Neural cell (in vitro differentiated cells): ENCODE measurements around the gene MS4A6E. TPM values are rescaled to one million over a fixed set of nuclear protein-coding genes. Genes with fewer than 3 reads are reported as not detected.

Source experiments
- H2AFZ ChIP-seq: fragments of 200-600, 300-800 bp; sonication (generic), shearing (Covaris generic); 2 replicates; pipeline ENCODE4 v1.6.0; 2014; ENCODE audit warnings: low read depth, mild to moderate bottlenecking, antibody characterized with exemption, low read length, moderate library complexity
- H3F3A ChIP-seq: fragments of 200-600 bp; shearing (Covaris generic); 2 replicates; pipeline ENCODE4 v1.6.1; 2016; ENCODE audit warnings: mild to moderate bottlenecking, moderate library complexity, mixed read lengths, antibody characterized with exemption, low read length; ENCODE audit not compliant: insufficient read depth, poor library complexity, severe bottlenecking
- H3K27ac ChIP-seq: fragments of 200-600, 300-800 bp; sonication (generic), shearing (Covaris generic); 2 replicates; pipeline ENCODE4 v1.5.1; 2014; ENCODE audit warnings: mild to moderate bottlenecking, low read length, moderate library complexity
- H3K27me3 ChIP-seq: fragments of 300-800, 200-600 bp; sonication (generic), shearing (Covaris generic); 2 replicates; pipeline ENCODE4 v1.6.0; 2014; ENCODE audit warnings: mild to moderate bottlenecking, low read depth, low read length, moderate library complexity; ENCODE audit not compliant: insufficient read depth
- H3K36me3 ChIP-seq: fragments of 300-800, 200-600 bp; sonication (generic), shearing (Covaris generic); 2 replicates; pipeline ENCODE4 v1.5.1; 2014; ENCODE audit warnings: mild to moderate bottlenecking, antibody characterized with exemption, low read length, moderate library complexity; ENCODE audit not compliant: insufficient read depth
- H3K4me2 ChIP-seq: fragments of 300-800, 200-600 bp; sonication (generic), shearing (Covaris generic); 2 replicates; pipeline ENCODE4 v1.6.0; 2014; ENCODE audit warnings: mild to moderate bottlenecking, low read length
- H3K4me3 ChIP-seq: fragments of 300-800, 200-600 bp; sonication (generic), shearing (Covaris generic); 2 replicates; pipeline ENCODE4 v1.5.1; 2014; ENCODE audit warnings: mild to moderate bottlenecking, low read length, moderate library complexity
- H3K79me2 ChIP-seq: fragments of 200-600 bp; shearing (Covaris generic); replicated peaks from 2 replicates; pipeline ENCODE4 v1.6.0; 2014; ENCODE audit warnings: mild to moderate bottlenecking, low read length, moderate library complexity; ENCODE audit not compliant: insufficient read depth
- H3K9ac ChIP-seq: fragments of 300-800, 200-600 bp; sonication (generic), shearing (Covaris generic); 2 replicates; pipeline ENCODE4 v1.6.1; 2016; ENCODE audit warnings: mild to moderate bottlenecking, low read length, mixed read lengths
- H3K9me2 ChIP-seq: fragments of 200-600 bp; shearing (Covaris generic); 2 replicates; pipeline ENCODE4 v1.6.1; 2016; ENCODE audit warnings: mild to moderate bottlenecking, low read length, mixed read lengths; ENCODE audit not compliant: insufficient read depth
- H3K9me3 ChIP-seq: fragments of 200-600, 300-800 bp; sonication (generic), shearing (Covaris generic); 2 replicates; pipeline ENCODE4 v1.6.1; 2016; ENCODE audit warnings: mild to moderate bottlenecking, mixed run types, low read length, moderate library complexity, mixed read lengths
- H4K20me1 ChIP-seq: fragments of 200-600 bp; shearing (Covaris generic); 2 replicates; pipeline ENCODE4 v1.6.1; 2016; ENCODE audit warnings: mild to moderate bottlenecking, mixed run types; ENCODE audit not compliant: insufficient read depth
- CTCF ChIP-seq: fragments of 450-650 bp; IDR thresholded peaks from 2 replicates; pipeline ENCODE4 v1.5.1; 2014; ENCODE audit warnings: antibody characterized with exemption, mild to moderate bottlenecking, moderate library complexity; ENCODE audit not compliant: poor library complexity, severe bottlenecking
- EP300 ChIP-seq: fragments of 450-650 bp; conservative IDR thresholded peaks from 2 replicates; pipeline ENCODE4 v1.6.1; 2014; ENCODE audit warnings: antibody characterized with exemption, mild to moderate bottlenecking, moderate library complexity; ENCODE audit not compliant: poor library complexity, severe bottlenecking
- EZH2 ChIP-seq: fragments of 200-600, 300-800 bp; shearing (Covaris generic), sonication (generic); IDR thresholded peaks from 2 replicates; pipeline ENCODE4 v1.6.1; 2014; ENCODE audit warnings: antibody characterized with exemption, low read length, borderline replicate concordance, mild to moderate bottlenecking; ENCODE audit not compliant: insufficient read depth, poor library complexity, severe bottlenecking
- MXI1 ChIP-seq: fragments of 450-650 bp; conservative IDR thresholded peaks from 2 replicates; pipeline ENCODE4 v1.6.1; 2014; ENCODE audit warnings: antibody characterized with exemption, mild to moderate bottlenecking; ENCODE audit not compliant: poor library complexity, severe bottlenecking
- POLR2AphosphoS5 ChIP-seq: IDR thresholded peaks from 2 replicates; pipeline ENCODE4 v1.6.1; 2012
- RAD21 ChIP-seq: fragments of 450-650 bp; conservative IDR thresholded peaks from 2 replicates; pipeline ENCODE4 v1.6.1; 2014; ENCODE audit warnings: antibody characterized with exemption, mild to moderate bottlenecking, moderate library complexity
- SMC3 ChIP-seq: fragments of 450-650 bp; conservative IDR thresholded peaks from 2 replicates; pipeline ENCODE4 v1.6.1; 2014; ENCODE audit warnings: antibody characterized with exemption, mild to moderate bottlenecking, moderate library complexity; ENCODE audit not compliant: poor library complexity
- TAF1 ChIP-seq: IDR thresholded peaks from 2 replicates; pipeline ENCODE4 v1.6.1; 2012; ENCODE audit warnings: low read depth
- polyA plus RNA-seq: library from polyadenylated mRNA; depleted of rRNA; stranded (reverse); fragments of >200 nt; gene quantifications from 2 replicates; pipeline ENCODE4 v1.2.3, GENCODE V29; 2014
- TF ChIP-seq, protein P1 (sequence below): IDR thresholded peaks from 2 replicates; pipeline ENCODE4 v1.6.1; 2012; ENCODE audit warnings: borderline replicate concordance

The MS4A6E gene
- polyA plus RNA-seq, 1 donor from 2014 or later = not detected

GRCh38 chr11:60343094-60343704 lies 16.1 kb downstream of the MS4A6E start:
- no peak overlapping the region for H3K4me3 ChIP-seq
- no peak overlapping the region for H2AFZ ChIP-seq
- H4K20me1 ChIP-seq = no peaks in the 10 kb centered on the region
- H3K9me3 ChIP-seq = no peaks in the 10 kb centered on the region
- no peaks in the 10 kb centered on the region for H3K79me2 ChIP-seq
- TF ChIP-seq POLR2AphosphoS5 (no peak), RAD21 (no peak), EP300 (no peak), CTCF (peak; percentile 42), EZH2 (no peak), MXI1 (no peak), SMC3 (no peak)
- TF ChIP-seq, protein P1, sequence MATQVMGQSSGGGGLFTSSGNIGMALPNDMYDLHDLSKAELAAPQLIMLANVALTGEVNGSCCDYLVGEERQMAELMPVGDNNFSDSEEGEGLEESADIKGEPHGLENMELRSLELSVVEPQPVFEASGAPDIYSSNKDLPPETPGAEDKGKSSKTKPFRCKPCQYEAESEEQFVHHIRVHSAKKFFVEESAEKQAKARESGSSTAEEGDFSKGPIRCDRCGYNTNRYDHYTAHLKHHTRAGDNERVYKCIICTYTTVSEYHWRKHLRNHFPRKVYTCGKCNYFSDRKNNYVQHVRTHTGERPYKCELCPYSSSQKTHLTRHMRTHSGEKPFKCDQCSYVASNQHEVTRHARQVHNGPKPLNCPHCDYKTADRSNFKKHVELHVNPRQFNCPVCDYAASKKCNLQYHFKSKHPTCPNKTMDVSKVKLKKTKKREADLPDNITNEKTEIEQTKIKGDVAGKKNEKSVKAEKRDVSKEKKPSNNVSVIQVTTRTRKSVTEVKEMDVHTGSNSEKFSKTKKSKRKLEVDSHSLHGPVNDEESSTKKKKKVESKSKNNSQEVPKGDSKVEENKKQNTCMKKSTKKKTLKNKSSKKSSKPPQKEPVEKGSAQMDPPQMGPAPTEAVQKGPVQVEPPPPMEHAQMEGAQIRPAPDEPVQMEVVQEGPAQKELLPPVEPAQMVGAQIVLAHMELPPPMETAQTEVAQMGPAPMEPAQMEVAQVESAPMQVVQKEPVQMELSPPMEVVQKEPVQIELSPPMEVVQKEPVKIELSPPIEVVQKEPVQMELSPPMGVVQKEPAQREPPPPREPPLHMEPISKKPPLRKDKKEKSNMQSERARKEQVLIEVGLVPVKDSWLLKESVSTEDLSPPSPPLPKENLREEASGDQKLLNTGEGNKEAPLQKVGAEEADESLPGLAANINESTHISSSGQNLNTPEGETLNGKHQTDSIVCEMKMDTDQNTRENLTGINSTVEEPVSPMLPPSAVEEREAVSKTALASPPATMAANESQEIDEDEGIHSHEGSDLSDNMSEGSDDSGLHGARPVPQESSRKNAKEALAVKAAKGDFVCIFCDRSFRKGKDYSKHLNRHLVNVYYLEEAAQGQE = no peak
- H3K27me3 ChIP-seq = no peaks in the 10 kb centered on the region
- no peaks in the 10 kb centered on the region for H3K36me3 ChIP-seq
- no peak overlapping the region for H3K4me2 ChIP-seq
- no peak overlapping the region for H3K27ac ChIP-seq
- H3K9me2 ChIP-seq = no peaks in the 10 kb centered on the region
- H3K9ac ChIP-seq = no peak overlapping the region
- no peaks in the 10 kb centered on the region for H3F3A ChIP-seq

DNA sequence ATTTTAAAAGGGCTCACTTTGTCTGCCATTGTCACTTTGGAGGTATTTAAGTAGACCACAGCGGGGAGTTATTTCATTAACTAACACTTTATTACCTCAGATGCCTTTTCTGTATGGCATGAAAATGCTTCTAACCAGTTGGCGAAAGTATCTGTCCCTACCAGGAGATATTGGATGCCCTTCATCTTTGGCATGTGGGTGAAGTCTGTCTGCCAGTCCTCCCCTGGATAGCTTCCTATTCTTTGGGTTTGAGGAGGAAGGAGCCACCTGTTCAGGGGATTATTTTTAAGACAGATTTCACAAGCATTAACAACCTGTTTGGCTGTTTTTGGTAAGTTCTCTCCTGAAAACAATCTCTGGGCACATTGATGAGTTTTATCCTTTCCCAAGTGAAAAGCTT lies 17.1 kb downstream of the MS4A6E start:
- Histone ChIP-seq H3K4me2 (no peak overlapping the region), H3F3A (no peaks in the 10 kb centered on the region), H3K27me3 (no peaks in the 10 kb centered on the region), H3K9ac (no peak overlapping the region), H3K79me2 (no peaks in the 10 kb centered on the region), H3K36me3 (no peaks in the 10 kb centered on the region), H3K27ac (no peak overlapping the region), H2AFZ (no peak overlapping the region), H4K20me1 (no peaks in the 10 kb centered on the region), H3K9me3 (no peaks in the 10 kb centered on the region), H3K4me3 (no peak overlapping the region), H3K9me2 (no peaks in the 10 kb centered on the region)
- TF ChIP-seq RAD21 (no peak), EZH2 (no peak), POLR2AphosphoS5 (no peak), MXI1 (no peak), EP300 (no peak), TAF1 (no peak), CTCF (no peak), SMC3 (no peak)
- TF ChIP-seq, protein P1 = no peak
